Stimulated activated naive CD8-positive, alpha-beta T cell treated with anti-CD3 and anti-CD28 coated beads, Interleukin-15, Interleukin-2, amounts not matched to agents 100 U/mL and 50 U/mL, for 24 hours (primary cell): Measurements from ENCODE around the gene NCAM2.
A peak's percentile ranks its signal among the peaks of the same experiment; 100 is the strongest.

ENCODE experiments used
- ATAC-seq: fragments of 150-1000 bp; cut with Tn5 transposase; one replicate; pipeline ENCODE4 v1.10.0; 2021
- DNase-seq: peaks from one replicate; pipeline ENCODE4 v3.0.0; 2021

The NCAM2 gene

DNA sequence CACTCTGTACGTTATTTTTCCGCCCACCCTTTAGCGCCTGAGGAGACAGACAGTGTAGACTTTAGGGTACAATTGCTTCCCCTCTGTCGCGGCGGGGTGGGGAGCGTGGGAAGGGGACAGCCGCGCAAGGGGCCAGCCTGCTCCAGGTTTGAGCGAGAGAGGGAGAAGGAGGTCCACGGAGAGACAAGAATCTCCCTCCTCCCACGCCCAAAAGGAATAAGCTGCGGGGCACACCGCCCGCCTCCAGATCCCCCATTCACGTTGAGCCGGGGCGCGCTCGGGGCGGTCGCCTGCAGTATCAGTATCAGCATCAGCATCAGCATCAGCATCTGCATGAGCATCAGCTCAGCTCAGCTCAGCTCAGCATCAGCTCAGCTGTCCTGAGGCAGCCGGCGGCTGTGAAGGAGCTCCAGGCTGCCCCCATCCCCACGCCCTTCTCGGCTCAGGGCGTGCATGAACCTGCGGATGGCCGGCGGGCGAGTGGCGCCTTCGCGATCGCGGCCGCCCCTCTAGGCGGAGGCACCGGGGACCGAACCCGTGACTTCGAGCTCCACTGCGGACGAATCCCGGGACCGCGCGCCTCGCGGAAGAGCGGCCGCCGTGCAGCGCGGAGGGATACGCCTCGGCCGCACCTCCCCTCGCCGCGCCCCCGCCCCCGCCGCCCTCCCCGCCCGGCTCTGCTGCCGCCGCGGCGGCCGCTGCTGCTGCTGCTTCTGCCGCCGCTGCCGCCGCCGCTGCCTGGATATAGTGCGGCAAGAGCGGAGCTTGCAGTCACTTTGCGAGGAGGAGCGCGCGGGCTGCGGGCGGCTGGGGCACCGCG lies at the start of gene NCAM2:
Gene NCAM2 (plus strand): TSS at position 774 of the 820 bp plus-strand sequence.
- DNase-seq: peak; percentile 58
- peak; percentile 53 for ATAC-seq

DNA sequence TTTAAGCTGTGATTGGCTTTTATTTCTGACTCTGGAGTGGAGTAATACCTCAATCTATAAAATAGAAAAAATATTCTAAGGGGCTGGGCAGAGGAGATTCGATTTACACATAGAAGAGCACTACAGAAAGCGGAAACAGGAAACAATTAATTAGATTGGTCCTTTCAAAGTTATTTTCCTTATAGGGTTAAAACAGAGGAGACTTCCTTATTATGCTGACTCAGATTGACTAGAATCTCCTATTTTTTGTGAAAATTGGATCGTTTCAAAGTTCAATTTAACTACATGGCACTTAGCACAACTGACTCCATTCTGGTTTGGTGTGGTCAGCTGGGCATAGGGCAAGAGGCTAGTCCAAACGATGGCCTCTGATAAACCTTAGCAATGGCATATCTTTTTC lies 48.3 kb upstream of the NCAM2 start:
- DNase-seq (no peak), ATAC-seq (no peak)

DNA sequence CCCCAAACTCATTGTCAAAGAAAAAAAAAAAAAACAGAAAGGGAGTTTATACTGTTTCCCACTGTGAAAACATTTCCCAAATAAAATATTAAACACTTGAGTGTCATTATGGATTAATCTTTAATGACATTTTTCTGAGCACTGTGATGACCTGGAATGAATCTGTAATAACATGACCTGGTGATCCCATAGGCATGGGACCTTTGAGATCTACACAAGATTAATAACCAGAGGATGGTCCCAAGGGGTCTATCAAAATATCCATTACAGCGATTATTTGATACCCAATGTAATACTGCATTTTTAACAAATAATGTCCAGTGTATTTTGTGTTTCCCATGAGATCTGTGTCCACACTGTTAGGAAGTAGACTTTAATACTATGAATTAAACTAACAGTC lies 32.4 kb upstream of the NCAM2 start:
- no peak for ATAC-seq
- DNase-seq: no peak

GRCh38 chr21:20968391-20968790 lies 29.8 kb upstream of the NCAM2 start:
- no peak for DNase-seq
- no peak for ATAC-seq

DNA sequence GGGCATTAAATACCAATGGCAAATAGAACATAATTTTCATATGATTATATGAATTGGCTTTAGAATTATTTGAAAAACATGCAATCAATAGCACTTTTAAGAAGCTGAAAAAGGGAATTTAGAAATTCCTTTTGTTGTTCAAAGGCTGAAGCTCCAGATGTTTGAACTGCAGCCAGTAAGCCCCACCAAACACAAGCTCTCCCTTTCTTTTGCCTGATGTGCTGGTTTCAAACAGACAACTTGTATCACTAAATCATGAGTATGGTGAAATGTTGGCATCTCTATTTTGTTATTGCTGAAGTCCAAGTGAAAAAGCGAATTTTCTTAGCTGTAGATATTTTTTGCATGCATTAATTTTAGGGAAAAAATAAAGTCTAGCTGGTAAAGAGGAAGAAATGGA lies 27.5 kb upstream of the NCAM2 start:
- no peak for ATAC-seq
- DNase-seq: no peak

- ATAC-seq (no peak), DNase-seq (peak; percentile 23)
Measured at GRCh38 chr21:20971296-20971921, 26.8 kb upstream of the NCAM2 start.

DNA sequence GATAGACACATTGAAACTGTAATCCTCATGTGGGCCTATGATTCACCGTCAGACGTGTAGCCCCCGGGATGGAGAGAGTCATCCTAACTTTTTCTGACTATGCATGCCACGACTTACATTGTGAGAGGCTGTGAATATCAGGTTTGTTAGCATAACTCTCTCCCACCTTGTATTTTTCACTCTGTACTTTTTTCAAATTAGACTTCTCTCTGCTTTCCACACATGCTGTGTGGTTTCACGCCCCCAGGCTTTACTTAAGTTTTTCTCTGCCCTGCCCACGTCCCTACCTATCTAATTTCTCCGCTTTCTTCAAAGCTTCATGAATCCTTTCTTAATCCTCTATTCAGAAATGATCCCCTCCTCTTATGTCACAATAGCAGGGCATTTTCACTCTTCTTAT lies 3.4 kb upstream of the NCAM2 start:
- ATAC-seq (no peak), DNase-seq (no peak)

DNA sequence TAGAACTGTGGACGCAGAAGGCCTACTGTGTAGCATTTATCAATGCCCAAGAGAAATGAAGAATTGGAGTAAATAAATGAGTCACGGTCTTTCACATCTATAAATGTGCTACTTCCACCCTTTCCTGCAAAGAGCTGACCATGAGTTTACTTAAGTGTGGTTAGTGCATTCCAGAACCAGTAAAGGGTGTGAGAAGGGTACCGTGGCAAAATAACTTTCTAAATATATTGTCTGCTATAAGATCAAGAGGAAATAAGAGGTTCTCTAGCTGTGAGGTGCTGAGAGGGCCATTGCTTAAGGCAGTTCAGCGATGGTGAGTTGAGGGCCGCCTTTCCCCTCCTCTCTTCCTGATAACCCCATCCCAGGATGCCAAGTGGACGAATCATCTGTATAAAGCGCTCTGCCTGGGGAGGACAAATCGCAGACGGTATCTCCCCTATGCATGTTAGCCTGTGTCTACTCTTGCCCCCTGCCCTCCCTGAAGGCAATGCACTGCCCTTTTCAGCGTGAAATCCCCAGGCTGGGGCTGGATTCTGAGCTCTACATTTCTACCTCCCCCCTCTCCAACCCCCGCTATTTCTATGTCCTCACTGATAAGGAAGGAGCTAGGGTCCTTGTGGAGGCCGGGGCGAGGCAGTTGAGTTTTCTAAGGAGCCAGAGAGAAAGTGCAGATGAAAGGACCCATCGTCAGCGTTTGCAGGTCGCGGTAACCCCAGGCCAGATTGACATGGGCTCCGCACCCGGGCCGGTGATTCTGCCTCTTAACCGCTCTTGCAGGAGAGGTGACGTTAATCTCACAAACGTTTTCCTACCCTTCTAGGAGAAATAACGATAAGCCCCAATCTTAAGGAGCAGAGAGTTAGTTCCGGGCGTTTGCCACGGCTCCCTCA lies 1.5 kb upstream of the NCAM2 start:
- no peak for ATAC-seq
- DNase-seq: no peak

DNA sequence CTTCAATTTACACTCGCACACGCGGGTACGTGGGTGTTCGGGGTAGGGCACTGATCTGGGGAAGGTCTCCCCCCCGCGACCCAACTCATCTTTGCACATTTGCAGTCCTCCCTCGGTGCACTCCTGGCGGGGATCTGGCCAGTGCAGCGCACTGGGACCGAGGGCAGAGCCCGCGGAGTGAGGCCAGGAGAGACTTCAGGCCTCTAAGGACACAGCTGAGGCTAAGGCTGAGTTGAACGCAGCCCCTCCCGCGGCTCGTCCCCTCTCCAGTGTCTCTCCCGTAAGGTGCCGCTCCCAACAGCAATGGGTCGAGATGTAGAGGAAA lies 936 bp upstream of the NCAM2 start:
- no peak for ATAC-seq
- DNase-seq: no peak

- ATAC-seq (no peak), DNase-seq (no peak)
Measured at GRCh38 chr21:20998456-20998789, 214 bp downstream of the NCAM2 start.

DNA sequence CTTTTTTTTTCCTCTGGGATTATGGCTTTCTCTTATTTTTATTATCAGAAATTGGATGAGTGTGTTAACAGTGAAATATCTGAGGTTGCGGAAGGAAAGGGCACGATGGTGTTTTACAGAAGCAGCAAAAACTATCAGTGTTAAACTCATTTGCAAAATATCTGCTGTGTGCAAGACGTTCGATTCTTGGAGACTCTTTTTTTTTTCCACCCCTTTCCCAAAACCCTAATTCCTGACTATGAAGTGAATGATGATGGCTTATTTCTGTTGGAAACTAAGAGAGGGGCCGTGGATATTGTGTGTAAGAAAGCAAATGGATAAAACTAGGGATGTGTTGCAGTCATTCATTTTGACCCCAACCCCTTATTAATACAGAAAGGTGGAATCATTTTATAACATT lies 677 bp downstream of the NCAM2 start:
- DNase-seq: no peak
- ATAC-seq: no peak

- ATAC-seq (no peak), DNase-seq (peak; percentile 15)
Measured at GRCh38 chr21:20999659-21000058, 1.4 kb downstream of the NCAM2 start.

DNA sequence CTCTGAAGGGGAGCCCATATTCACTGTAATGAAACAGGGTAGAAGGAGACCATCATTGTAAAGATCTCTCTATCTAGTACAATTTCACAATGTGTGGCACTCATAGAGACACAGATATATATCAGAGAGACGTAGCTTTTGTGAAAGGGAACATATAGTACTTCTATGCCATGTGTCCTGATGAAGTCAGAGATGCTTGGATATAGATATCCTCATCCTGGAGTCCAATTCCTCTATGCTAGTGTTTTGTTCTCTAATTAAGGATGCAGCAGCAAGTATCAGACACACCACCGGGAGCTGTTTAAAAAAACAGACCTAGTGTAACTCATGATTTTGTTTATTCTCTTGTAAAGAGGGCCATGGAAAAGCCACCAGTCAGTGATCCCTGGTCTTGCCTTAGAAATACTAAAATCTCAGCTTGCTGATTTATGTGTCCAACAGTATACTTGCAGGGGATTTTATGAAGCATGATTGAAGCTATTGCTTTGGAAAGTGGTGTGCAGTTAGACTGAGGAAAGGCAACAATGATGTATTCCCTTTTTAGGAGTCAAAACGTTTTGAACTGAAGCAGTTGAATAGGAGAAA lies 2.5 kb downstream of the NCAM2 start:
- ATAC-seq: no peak
- DNase-seq: no peak

GRCh38 chr21:21001591-21002100 lies 3.4 kb downstream of the NCAM2 start:
- ATAC-seq: no peak
- DNase-seq: no peak

GRCh38 chr21:21002153-21002552 lies 3.9 kb downstream of the NCAM2 start:
- DNase-seq (no peak), ATAC-seq (no peak)

DNA sequence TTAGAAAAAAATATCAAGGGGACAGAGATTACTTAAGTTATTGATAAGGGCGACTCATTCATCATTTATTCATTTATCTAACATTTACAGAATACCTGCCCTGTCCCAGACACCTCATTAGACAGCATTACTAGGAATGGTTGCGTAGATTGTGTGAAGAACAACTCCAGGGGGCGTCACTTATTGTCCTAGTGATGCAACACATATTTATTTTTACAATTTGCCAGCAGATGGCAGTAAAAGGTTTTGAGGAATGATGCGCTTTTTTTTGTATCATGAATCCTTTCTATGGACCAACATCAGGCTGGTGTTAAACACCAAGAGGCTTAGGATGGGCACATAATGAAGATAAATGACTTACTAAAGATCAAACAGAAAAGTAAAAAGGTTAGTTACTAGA lies 5.5 kb downstream of the NCAM2 start:
- DNase-seq (no peak), ATAC-seq (no peak)

- DNase-seq: no peak
Measured at GRCh38 chr21:21007606-21008005, 9.4 kb downstream of the NCAM2 start.

DNA sequence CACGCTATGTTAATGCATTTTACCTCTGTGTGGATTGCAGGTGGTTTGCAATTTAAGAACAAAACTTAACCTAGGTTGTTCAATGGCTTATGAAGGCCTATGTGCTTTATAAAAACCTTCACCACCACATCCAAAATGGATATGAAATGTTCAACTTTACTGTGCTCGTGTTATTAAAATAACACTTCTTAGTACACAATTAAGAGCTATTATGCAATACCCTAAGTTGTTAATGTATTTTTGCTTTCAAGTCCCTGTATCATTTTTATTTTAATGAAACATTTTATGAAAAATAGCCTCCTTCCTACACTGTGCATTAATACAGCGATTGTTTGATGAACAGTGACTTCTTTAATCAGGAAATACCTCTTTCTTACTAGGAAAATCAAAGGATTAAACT lies 12.0 kb downstream of the NCAM2 start:
- DNase-seq (no peak), ATAC-seq (no peak)

More at GRCh38 chr21:21007606-21008005, 9.4 kb downstream of the NCAM2 start:
- no peak for ATAC-seq

- DNase-seq (no peak), ATAC-seq (no peak)
Measured at GRCh38 chr21:21010698-21011097, 12.5 kb downstream of the NCAM2 start.

- no peak for ATAC-seq
- no peak for DNase-seq
Measured at GRCh38 chr21:21018821-21019220, 20.6 kb downstream of the NCAM2 start.

GRCh38 chr21:21019681-21020080 lies 21.5 kb downstream of the NCAM2 start:
- no peak for ATAC-seq
- DNase-seq: no peak

GRCh38 chr21:21025742-21026141 lies 27.5 kb downstream of the NCAM2 start:
- DNase-seq (no peak), ATAC-seq (no peak)
